Measurements from ENCODE around the gene RAX. TPM values are rescaled to one million over a fixed set of nuclear protein-coding genes. Genes with fewer than 3 reads are reported as not detected.

The RAX gene
- total and polyA plus RNA-seq, 2 donors (not counting 1 experiment from before 2014, with no cell fraction given): not detected

DNA sequence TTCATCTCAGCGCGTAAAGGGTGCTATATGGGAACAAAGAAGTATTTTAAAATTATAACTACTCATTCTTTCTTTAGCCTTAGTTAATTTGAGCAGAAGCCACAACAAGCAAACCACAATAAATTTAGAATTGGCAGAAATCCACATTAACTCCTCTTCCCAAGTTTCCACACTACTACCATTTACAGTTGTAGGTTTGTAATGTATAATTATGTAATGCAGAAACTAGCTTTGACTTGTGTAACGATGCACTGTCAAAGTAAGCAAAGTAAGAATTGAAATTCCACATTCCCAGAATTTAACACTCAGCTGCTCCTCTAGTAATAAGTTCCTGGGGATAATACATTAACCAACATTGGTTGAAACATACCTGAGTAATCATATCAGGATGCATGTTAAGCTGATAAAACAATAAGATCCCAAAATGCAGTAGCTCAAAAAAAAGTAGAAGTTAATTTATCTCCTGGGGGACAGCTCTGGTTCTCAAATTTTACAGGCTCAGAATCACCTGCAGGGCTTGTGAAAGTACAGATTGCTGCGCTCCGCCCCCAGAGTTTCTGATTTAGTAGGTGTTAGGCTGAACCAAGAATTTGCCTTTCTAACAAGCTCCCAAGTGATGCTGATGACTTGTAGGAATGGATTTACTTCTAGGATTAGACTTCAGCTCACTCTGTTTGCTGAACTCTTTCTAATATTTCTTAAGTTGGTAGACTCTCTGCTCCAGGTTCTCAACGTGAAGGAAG lies 43.4 kb downstream of the RAX start:
- Histone ChIP-seq H3K4me3 (replicated peaks in 1 of 4; ENCODE audit: control extremely low read depth in 1 of 4, insufficient read depth in 1 of 4, low read depth in 3 of 4, low read length in 4 of 4) (no peak overlapping the region), H2AFZ (ENCODE audit: low read length) (no peak overlapping the region), H3K9ac (ENCODE audit: insufficient read depth, low read length) (no peak overlapping the region), H3K9me3 (ENCODE audit: control insufficient read depth, insufficient read depth, low read depth, low read length) (no peaks in the 10 kb centered on the region), H4K20me1 (ENCODE audit: control insufficient read depth, extremely low read depth, insufficient read depth, low read length) (no peaks in the 10 kb centered on the region), H3K27ac (ENCODE audit: insufficient read depth, low read length) (no peak overlapping the region), H3K79me2 (ENCODE audit: control insufficient read depth, insufficient read depth, low read length) (no peaks in the 10 kb centered on the region), H3K27me3 (ENCODE audit: control insufficient read depth, insufficient read depth, low read length) (peaks cover 8% of the 10 kb centered on the region), H3K4me1 (ENCODE audit: control insufficient read depth, extremely low read depth, insufficient read depth, low read length) (no peaks in the 10 kb centered on the region), H3K4me2 (ENCODE audit: extremely low read depth, insufficient read depth, low read length) (no peak overlapping the region), H3K36me3 (ENCODE audit: control insufficient read depth, insufficient read depth, low read length) (no peaks in the 10 kb centered on the region)
- no peak for DNase-seq (ENCODE audit: low read depth in 2 of 2)
- TF ChIP-seq, protein P1, sequence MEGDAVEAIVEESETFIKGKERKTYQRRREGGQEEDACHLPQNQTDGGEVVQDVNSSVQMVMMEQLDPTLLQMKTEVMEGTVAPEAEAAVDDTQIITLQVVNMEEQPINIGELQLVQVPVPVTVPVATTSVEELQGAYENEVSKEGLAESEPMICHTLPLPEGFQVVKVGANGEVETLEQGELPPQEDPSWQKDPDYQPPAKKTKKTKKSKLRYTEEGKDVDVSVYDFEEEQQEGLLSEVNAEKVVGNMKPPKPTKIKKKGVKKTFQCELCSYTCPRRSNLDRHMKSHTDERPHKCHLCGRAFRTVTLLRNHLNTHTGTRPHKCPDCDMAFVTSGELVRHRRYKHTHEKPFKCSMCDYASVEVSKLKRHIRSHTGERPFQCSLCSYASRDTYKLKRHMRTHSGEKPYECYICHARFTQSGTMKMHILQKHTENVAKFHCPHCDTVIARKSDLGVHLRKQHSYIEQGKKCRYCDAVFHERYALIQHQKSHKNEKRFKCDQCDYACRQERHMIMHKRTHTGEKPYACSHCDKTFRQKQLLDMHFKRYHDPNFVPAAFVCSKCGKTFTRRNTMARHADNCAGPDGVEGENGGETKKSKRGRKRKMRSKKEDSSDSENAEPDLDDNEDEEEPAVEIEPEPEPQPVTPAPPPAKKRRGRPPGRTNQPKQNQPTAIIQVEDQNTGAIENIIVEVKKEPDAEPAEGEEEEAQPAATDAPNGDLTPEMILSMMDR (conservative IDR thresholded peaks at IDR 0.05 in 1 of 2, IDR thresholded peaks at IDR 0.05 in 1 of 2; ENCODE audit: low read depth in 1 of 2, low read length in 2 of 2): no peak
- TF ChIP-seq EZH2 (IDR thresholded peaks at IDR 0.05; ENCODE audit: low read length, missing control alignments): no peak

DNA sequence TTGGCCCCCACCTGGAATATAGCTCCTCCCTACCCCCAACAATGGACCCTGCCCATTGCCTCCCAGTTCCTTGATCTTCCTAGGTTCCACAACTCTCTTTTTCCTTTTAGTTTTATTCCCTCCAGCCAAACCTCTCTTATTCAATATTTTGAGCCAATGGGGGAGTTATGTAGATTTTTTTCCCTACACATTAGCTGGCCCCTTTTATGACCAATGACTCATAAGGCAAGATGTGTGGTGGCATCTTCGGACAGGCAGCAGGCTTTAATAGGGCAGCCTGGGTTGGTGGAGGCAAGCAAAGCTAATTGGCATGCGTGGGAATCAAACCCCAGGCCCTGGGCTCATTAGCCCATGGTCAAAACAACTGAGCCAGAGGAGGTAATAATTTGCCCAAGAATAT lies 44.1 kb downstream of the RAX start:
- H3K4me3 ChIP-seq (replicated peaks in 1 of 4; ENCODE audit: control extremely low read depth in 1 of 4, insufficient read depth in 1 of 4, low read depth in 3 of 4, low read length in 4 of 4): no peak overlapping the region
- no peak overlapping the region for H3K9ac ChIP-seq (ENCODE audit: insufficient read depth, low read length)
- H4K20me1 ChIP-seq (ENCODE audit: control insufficient read depth, extremely low read depth, insufficient read depth, low read length): no peaks in the 10 kb centered on the region
- no peak overlapping the region for H3K27ac ChIP-seq (ENCODE audit: insufficient read depth, low read length)
- H3K4me2 ChIP-seq (ENCODE audit: extremely low read depth, insufficient read depth, low read length): no peak overlapping the region
- H3K36me3 ChIP-seq (ENCODE audit: control insufficient read depth, insufficient read depth, low read length): no peaks in the 10 kb centered on the region
- H3K9me3 ChIP-seq (ENCODE audit: control insufficient read depth, insufficient read depth, low read depth, low read length): no peaks in the 10 kb centered on the region
- TF ChIP-seq EZH2 (IDR thresholded peaks at IDR 0.05; ENCODE audit: low read length, missing control alignments): no peak
- TF ChIP-seq, protein P1 (conservative IDR thresholded peaks at IDR 0.05 in 1 of 2, IDR thresholded peaks at IDR 0.05 in 1 of 2; ENCODE audit: low read depth in 1 of 2, low read length in 2 of 2): no peak
- H3K79me2 ChIP-seq (ENCODE audit: control insufficient read depth, insufficient read depth, low read length): no peaks in the 10 kb centered on the region
- H3K27me3 ChIP-seq (ENCODE audit: control insufficient read depth, insufficient read depth, low read length): peaks cover 8% of the 10 kb centered on the region
- no peak overlapping the region for H2AFZ ChIP-seq (ENCODE audit: low read length)
- no peak for DNase-seq (ENCODE audit: low read depth in 2 of 2)
- no peaks in the 10 kb centered on the region for H3K4me1 ChIP-seq (ENCODE audit: control insufficient read depth, extremely low read depth, insufficient read depth, low read length)

DNA sequence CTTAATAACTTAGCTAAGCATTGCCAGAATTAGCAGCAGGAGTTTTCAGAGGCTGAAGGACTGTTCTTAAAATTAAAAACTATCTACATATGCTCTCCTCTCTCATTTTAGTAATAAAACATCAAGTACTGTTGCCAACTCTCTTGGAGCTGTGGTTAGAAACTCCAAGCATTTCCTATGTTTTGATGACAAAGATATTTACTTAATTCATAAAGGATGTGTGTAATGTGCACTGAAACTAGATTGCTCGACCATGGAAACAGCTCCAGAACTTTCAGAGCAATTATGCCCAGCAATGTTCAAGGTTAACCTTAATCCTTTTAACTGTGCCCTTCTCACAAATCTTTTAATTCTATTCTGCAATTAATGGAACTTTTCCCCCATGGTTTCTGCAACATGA lies 44.9 kb downstream of the RAX start:
- no peaks in the 10 kb centered on the region for H3K79me2 ChIP-seq (ENCODE audit: control insufficient read depth, insufficient read depth, low read length)
- no peak for TF ChIP-seq EZH2 (IDR thresholded peaks at IDR 0.05; ENCODE audit: low read length, missing control alignments)
- TF ChIP-seq, protein P1 (conservative IDR thresholded peaks at IDR 0.05 in 1 of 2, IDR thresholded peaks at IDR 0.05 in 1 of 2; ENCODE audit: low read depth in 1 of 2, low read length in 2 of 2): no peak
- no peak overlapping the region for H3K9ac ChIP-seq (ENCODE audit: insufficient read depth, low read length)
- H3K4me3 ChIP-seq (replicated peaks in 1 of 4; ENCODE audit: control extremely low read depth in 1 of 4, insufficient read depth in 1 of 4, low read depth in 3 of 4, low read length in 4 of 4): no peak overlapping the region
- no peaks in the 10 kb centered on the region for H4K20me1 ChIP-seq (ENCODE audit: control insufficient read depth, extremely low read depth, insufficient read depth, low read length)
- DNase-seq (ENCODE audit: low read depth in 2 of 2): no peak
- no peak overlapping the region for H3K27ac ChIP-seq (ENCODE audit: insufficient read depth, low read length)
- H3K27me3 ChIP-seq (ENCODE audit: control insufficient read depth, insufficient read depth, low read length): peaks cover 8% of the 10 kb centered on the region
- no peak overlapping the region for H3K4me2 ChIP-seq (ENCODE audit: extremely low read depth, insufficient read depth, low read length)
- H3K36me3 ChIP-seq (ENCODE audit: control insufficient read depth, insufficient read depth, low read length): no peaks in the 10 kb centered on the region
- no peak overlapping the region for H2AFZ ChIP-seq (ENCODE audit: low read length)
- H3K4me1 ChIP-seq (ENCODE audit: control insufficient read depth, extremely low read depth, insufficient read depth, low read length): no peaks in the 10 kb centered on the region
- no peaks in the 10 kb centered on the region for H3K9me3 ChIP-seq (ENCODE audit: control insufficient read depth, insufficient read depth, low read depth, low read length)

Measured in fibroblast of lung (primary cell).